LHCN-M2 (cell line): ENCODE results near the gene CRTAC1. TPM values are rescaled to one million over a fixed set of nuclear protein-coding genes. Genes with fewer than 3 reads are reported as not detected.
A peak's percentile ranks its signal among the peaks of the same experiment; 100 is the strongest.
"Not testable (repeated sequence)": the region's sequence is repeated elsewhere in the genome, so short reads cannot be mapped to it uniquely, and the experiment has no call there.

Source experiments
- DNase-seq: peaks from one replicate; pipeline ENCODE4 v3.0.0-alpha.2; 2012; ENCODE audit warnings: low read depth
- total RNA-seq: library from RNA; depleted of rRNA; stranded (reverse); fragments of >200 nt; gene quantifications from 2 replicates; pipeline ENCODE4 v1.2.3, GENCODE V29; 2014

The CRTAC1 gene
- total RNA-seq, 1 experiment from 2014 or later, result not detected

DNA sequence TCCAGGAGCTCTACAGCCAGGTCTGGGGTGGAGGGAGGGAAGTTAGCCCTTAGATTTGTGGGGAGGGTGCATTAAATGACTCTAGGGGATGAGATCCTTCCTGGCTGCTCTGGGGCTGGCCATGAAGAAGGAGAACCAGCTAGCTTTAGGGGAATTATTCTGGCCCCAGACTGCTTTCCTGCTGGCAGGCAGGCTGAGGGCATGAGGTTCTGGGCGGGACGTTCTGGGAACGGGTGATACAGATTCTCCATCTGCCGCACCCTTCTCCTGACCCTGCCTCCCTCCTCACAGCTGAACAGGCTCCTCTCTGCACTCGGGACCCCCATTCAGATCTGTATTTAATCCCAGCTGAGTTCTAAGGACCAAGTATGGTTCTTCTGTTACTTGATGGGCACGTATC, 156.9 kb downstream of the CRTAC1 start:
- DNase-seq, result no peak

DNA sequence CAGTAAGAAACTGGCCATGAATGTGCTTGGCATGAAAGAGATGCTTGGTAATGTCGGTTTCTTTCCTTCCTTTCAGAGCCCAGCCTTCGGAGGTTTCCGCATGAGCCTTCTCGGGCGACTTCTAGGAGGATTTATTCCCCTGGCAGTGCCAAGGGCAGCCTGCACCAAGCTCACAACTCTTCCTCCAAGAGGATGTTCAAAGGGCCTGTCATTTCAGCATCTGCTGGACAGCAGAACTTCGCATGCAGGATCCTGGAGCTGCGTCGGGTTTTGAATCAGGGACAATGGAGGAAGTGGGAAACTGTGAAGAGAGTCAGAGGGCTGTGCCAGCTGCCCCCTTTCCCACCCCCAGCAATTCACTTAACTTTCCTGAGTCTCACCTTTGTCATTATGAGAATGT, 159.4 kb downstream of the CRTAC1 start:
- no peak for DNase-seq

DNA sequence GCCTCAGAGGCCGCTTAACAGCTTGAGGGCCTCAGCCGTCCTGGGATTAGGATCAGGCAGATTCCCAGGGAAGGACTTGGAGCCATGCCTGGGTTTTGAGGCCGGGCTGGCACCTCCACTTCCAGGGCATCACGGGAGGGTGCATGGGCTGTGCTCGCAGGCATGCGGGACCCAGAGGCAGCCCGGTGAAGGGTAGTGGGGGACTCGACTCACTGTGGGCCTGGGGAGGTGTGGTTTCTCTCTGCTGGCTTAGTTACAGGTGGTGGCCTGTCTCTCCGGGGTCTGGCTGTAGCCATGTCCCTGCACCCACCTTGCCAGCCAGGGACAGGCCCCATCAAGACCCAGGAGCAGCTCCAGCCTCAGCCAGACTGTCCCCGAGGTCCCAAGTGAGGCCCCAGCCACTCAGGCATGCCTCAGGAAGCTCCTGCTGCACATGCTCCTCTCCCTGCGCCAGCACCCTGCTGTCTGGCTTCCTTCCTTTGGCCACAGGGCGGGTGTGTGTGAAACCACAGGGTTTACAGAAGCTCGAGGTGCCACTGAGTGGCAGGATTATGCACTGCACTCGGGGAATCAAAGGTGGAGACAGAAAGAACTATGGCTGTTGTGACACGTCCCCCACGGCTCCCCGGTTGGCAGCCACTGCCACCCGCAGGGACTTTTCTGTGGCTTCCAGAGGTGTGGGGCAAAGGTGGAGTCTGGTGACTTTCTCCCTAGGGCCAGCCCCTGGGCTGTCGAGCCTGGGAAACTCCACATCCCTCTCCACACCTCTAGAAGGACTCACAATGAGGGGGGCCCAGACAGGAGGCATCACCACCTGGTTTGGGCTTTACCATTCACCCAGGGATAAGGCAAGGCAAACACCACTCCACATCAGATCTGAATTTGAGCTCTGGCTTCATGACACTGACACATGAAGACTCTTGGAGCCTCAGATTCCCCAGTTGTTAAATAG, 161.1 kb downstream of the CRTAC1 start:
- peak; percentile 82 for DNase-seq

DNA sequence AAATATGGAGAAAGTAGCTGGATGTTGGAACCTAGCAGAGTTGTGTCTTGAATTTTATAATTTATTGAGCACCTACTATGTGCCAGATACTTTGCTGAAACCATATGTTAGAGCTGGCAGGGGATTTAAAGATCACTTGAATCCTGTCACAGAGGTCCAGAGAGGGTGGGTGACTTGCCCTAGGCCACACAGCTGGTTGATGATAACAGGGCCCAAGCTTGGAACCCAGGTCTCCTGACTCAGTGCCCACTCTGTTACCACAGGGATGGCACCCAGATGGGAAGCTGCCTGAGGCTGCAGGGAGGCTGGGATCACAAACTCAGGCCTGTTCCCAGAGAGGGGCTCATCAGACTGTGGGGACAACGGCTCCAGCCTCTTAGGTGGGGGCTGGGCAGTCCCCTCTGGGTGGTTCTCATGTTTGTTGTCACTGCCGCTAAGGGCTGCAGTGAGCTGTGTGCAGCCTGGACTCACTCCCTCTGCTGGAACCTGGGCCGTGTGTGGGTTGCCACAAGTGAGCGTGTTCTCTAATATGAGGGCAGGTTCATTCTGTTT, 162.2 kb downstream of the CRTAC1 start:
- no peak for DNase-seq

DNA sequence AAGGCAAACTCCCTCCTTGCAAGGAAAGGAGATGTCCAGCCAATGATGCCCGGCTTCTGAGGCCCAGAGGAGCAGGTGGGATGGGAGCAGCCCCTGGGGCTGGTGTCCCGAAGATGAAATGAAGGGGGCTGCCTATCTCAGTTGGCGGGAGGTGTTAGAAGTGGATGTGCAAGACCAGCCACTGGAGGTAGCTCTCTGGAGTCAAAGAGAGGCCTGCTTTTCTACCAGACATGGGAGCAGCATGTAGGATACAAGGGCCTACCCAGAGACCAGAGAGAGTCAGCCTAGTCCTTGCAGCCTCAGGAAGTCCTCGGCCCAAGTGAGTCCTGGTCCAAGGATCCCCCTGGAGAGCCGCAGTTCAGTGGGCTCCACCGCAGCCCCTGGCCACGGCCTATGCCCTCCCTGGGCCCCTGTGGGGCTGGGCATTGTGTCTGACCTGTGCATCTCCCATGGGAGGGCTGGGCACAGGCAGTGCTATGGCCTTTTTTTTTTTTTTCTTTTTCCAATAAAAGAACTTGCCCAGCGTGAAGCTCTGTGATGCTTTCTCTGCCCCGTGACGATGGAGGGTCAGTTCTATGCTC, 163.1 kb downstream of the CRTAC1 start:
- DNase-seq, result no peak

DNA sequence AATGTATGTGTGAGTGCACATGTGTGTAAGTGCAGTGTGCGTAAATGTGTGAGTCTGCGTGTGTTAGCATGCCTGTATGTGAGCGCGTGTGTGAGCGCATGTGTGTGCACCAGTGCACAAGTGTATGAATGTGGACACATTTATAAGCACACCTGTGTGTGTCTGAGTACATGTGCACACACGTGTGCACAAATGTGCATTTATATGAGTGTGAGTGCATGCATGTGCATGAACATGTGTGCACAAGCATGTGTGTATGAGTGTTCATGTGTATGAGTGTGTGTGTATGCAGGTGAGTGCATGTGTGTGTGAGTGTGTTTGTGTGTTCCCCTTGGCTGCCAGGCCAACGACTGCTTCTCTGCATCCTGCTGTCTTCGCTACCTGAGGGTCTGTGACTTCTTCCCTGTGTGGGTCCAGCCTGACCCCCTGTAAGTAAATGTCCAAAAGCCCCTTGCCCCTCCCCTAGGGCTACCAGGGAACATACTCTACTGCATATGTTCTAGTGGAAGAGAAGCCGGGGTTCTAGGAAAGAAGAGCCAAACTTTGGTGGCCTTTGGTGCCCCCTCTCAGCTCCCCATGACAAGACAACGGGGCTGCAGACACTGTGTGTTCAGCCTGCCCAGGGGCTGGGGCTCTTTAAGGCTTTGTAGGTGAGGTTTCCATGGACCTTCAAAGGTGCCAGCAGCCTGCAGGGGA, 163.7 kb downstream of the CRTAC1 start:
- no peak for DNase-seq

DNA sequence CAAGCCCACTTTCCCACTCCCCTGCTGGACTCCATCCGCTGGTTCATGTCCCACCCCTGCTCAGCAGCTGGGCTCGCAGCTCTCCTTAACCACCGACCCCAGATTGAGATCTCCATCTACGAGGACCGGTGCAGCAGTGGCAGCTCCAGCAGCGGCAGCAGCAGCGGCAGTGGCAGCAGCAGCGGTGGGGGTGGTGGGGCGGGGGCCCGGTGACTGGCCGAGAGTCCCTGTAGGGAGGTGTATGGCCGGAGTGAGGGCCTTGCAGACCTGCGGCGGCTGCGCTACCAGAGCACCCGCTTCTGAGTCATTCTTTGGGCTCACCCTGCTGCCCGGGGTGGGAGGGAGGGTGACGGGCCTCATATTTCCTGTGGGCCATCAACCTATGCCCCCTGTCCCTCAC, 164.9 kb downstream of the CRTAC1 start:
- no peak for DNase-seq

DNA sequence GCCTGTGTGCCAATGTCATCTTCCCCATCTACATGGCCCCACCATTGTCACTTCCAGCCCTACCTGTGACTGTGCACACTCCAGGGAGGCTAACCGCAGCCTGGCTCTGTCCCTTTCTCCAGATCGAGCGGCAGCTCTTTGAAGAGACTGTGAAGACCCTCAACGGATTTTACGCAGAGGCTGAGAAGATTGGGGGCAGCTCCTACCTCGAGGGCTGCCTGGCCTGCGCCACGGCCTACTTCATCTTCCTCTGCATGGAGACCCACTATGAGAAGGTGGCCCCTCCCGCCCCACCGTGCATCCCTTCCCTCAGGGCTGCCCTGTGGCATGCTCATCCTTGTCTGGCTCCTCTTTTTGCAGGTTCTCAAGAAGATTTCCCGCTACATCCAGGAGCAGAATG, 166.6 kb downstream of the CRTAC1 start:
- DNase-seq, result no peak

DNA sequence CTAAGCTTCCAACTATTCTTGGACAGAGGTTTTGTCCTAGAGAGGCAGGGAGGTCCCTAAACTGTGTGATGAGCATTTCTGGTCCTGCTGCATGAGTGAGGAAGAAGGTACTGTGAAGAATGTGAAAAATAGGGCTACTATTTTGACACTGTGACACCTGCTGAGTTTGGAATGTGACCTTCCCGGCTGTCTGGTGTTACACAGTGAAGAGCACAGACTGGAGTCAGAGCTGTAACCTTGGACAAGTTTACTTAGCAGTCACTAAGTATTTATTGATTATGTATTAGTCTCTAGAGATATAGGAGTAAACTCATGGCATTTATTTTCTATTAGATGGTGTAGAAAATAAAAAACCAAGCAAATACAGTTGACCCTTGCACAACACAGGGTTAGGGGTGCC, 168.5 kb downstream of the CRTAC1 start:
- no peak for DNase-seq

DNA sequence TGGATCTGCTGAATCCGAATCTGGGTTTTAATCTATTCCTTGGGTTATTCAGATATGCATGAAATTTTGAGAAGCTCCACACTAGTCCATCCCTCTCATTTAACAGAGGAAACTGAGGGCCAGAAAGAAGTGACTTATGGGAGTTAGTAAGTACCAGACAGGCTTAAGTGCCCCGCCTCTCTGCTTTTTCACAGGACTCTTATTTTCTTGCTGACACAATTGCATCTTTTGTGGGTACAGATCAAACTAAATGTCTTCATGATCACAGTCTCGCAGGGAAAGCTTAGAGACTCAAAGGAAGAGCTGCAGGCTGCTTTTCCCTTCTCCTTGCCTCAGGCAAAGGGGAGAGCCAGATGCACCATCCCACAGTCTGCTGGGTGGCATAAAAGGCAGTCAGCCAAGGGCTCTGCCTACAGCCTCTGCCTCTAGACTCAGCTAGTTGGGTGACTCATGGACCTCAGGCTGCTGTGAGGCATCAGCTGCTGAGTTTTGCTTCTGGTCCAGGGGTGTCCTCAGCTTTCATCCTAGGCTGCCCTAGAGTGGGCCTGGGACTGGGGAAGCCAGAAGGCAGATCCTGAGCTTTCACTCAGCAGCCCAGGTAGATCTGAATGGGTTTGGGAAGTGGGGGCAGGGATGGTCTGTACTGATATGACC, 169.2 kb downstream of the CRTAC1 start:
- DNase-seq, result peak; percentile 84

DNA sequence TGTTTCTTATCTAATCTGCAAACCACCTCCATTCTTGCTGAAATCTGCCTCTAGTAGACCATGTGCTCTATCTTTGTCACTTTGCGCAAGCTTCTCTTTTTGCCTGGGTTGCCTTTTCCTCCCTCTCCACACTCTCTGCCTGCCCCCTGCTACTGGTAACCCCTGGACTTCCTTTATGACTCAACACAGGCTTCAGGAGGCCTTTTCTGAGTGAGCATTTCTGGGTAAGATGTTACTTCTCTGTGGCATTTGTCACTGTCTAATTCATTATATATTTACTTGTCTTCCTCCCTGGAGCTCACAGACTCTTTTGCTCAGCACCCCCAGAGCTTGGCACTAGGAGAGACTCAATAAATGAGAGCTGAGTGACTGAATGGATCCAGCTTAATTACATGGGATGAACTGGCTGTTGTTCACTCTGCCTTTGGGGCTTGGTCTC, 172.4 kb downstream of the CRTAC1 start:
- no peak for DNase-seq

DNA sequence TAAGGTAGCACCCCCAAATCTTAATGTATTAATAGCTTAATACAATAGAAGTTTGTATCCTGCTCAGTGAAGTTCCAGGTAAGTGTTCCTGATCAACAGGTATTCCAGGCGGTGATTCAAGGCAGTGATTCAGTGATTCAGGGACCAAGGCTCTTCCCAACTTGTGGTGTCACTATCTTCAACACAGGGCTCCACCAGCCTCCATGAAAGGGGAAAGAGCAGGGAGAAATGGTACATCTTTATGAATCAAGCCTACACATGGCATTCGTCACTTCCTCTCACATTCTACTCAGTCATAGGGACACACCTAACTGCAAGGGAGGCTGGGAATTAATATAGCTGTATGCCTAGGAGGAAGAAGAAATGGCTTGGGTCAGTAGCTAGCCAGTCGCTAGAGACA, 175.7 kb downstream of the CRTAC1 start:
- no peak for DNase-seq

DNA sequence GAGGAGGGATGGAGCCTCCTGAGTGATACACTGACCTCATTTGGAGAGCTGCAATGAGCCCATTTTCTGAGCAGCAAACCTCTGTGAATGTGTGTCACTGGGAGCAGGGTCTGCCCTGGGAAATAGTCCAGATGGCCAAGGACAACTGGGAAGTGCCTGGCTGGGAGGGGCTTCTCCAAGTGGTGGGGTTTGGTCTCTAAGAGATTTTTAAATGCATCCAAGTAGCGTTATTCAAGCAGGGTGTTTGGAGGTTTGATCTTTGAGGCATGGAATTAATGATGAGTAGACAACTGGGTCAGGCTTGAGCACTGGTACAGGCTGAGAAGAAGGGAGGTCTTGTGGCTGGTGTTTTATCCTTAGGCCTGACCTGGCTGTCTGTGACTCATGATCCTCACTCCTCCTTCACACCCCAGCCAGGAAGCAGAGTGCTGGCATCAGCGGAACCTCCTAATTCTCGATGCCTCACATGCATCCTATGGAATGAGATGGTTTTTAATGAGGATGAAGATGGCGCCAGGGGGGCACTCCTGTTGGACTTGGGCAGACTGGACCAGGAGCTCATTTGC, 177.5 kb downstream of the CRTAC1 start:
- DNase-seq, result no peak

DNA sequence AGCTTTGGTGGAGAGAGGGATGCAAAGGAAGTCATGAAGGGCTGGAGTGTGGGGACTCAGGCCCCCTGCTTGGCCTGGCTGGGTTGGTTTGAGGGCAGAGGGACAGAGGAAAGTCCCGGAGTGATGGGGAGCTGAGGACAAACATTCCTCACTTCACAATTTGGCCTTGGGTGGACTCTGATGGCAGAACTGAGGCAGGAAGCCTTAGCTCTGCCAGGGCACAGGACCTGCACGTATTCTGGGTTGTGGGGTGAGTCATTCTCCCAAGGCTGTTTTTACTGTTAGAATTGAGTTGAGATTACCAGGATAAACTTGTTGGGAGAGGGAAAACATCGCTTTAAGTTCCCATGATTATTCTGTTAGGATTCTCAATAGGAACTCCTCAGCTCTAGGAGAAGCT, 178.1 kb downstream of the CRTAC1 start:
- DNase-seq, result no peak

DNA sequence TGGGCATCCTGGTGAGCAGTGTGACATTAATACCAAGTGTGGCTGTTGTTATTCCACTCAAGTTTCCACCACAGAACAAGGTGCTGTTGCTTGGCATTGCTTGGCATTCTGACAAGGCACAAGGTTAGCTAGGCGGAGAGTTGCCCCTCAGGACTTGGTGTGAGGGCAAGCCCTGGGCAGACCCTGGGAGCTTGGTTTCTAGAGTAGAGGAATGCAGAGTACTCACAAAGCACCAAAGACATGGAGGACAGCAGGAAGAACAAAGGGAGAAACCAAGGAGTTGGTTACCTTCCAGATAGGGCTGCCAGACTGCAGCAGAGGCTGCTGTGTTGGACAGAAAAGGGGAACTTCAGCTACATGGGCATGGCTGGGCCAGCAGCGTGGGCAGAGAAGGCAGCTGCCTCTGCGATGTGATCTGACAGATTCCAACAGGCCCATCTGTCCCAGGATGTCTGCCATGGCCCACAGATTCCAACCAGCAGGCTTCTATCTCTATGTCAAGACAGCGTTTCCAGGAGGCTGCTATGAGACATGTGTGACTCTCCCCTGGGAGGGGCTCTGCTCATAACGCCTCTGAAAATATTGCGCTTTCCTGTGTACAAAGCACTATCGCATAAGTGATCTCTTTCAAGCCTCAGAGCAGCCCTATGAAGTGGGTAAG, 178.9 kb downstream of the CRTAC1 start:
- peak; percentile 21 for DNase-seq

DNA sequence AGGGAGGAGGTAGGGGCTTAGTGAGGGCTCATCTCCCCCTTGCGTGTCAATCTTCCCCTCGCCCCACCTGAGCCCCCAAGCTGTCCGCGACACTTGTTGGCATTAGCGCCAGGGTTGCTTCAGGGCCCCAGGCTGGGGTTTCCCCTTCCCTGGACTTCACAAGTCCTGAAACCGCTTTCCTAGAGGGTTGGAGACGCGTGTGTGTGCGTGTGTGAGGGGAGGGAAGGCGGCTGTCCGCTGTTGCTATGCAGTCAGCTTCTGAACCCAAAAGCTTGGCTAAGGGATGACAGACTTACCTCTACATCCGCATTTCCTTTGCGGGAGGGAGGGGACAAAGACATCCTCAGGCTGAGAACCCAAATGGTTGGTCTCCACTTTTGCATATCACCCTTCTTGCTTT, 180.0 kb downstream of the CRTAC1 start:
- no peak for DNase-seq

DNA sequence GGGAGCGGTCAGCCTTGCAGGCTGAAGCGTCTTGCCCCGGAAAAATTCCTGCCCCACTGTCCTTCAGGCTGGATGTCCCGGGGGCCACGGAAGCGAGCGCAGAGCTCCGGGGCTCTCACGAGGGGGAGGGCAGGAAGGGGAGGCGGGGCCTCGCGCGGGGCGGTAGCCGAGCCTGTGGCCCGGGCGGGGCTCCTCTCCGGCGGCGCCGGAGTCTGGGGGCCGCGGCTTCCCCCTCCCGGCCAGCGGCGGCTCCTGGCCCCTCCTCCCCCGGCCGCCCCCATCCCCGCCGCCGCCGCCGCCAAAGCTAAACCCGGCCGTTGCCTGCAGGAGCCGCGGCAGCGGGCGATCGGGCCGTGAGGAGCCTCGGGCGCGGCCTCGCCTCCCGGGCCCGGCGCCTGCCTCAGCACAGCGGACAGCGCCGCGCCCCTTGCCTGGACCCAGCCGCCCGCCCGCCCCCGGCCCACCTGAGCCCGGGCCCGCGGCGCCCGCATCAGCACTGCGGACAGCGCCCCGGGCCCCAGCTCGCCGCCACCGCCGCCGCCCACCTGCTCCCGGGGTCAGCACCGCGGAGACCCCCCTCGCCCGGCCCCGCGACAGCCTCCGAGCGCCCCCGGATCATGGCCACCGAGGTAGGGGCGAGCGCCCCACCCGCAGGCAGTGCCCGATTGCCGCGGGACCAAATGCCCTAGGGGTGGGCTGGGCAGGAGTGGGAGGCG, 180.6 kb downstream of the CRTAC1 start, which contains the start of gene GOLGA7B:
Gene GOLGA7B (plus strand): TSS at position 157 of the 716 bp plus-strand sequence. CDS start 461 bp downstream, at position 618.
- no peak for DNase-seq

DNA sequence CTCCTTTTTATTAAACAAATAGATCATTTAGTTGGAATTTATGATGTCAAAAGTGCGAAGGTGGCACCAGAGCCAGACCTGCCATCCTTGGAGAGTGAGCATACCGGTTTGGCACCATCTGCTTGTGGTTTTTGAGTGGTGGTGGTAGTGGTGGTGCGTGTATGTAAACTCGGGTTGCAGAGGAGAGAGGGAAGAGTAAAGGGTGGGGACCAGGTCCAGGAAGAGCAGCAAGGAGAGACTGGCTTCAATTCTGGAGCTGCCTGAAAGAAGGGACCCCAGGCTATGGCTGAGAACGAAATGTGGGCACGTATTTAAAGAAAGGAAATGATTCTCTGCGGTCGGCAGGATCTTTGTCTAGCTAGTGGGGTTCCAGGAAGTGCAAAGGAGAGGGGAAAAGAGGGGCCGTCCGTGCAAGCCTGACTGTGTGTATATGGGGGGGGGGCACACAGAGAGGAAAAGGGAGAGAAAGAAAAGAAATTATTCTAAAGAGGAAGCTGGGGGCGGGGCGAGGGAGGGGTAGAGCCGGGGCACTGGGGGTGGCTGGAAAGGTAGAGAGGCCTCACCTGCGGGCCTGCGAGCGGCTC, 181.2 kb downstream of the CRTAC1 start:
- no peak for DNase-seq

DNA sequence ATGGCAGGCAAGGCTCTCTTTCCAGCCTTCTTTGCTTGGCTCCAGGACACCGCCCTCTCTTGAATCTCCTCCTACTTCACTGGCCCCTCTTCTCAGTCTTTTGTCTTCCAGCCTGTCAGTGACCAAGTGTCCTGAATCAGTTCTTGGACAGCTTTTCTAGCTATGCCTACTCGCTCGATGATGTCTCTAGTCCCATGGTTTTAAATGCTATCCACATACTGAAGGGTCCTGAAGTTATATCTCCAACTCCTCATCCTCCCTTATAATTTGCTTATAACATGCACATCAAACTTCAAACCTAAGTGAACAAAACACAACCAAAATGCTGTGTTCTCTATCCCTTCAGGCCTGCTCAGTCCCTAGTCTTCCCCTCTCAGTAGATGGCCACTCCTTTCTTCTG, 185.7 kb downstream of the CRTAC1 start:
- DNase-seq, result no peak

DNA sequence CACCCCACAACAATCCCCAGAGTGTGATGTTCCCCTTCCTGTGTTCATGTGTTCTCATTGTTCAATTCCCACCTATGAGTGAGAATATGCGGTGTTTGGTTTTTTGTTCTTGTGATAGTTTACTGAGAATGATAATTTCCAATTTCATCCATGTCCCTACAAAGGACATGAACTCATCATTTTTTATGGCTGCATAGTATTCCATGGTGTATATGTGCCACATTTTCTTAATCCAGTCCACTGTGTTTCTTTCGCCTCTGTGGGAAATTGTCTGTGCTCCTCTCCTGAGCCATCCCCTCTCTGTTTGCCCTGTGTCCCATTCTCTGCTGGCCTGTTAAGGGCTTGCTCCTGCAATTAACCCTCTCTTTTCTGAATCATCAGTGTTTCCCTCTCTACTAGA, 186.4 kb downstream of the CRTAC1 start:
- DNase-seq, result not testable (repeated sequence)
